ENCODE data around the gene ZMYND10.

Gene ZMYND10

DNA sequence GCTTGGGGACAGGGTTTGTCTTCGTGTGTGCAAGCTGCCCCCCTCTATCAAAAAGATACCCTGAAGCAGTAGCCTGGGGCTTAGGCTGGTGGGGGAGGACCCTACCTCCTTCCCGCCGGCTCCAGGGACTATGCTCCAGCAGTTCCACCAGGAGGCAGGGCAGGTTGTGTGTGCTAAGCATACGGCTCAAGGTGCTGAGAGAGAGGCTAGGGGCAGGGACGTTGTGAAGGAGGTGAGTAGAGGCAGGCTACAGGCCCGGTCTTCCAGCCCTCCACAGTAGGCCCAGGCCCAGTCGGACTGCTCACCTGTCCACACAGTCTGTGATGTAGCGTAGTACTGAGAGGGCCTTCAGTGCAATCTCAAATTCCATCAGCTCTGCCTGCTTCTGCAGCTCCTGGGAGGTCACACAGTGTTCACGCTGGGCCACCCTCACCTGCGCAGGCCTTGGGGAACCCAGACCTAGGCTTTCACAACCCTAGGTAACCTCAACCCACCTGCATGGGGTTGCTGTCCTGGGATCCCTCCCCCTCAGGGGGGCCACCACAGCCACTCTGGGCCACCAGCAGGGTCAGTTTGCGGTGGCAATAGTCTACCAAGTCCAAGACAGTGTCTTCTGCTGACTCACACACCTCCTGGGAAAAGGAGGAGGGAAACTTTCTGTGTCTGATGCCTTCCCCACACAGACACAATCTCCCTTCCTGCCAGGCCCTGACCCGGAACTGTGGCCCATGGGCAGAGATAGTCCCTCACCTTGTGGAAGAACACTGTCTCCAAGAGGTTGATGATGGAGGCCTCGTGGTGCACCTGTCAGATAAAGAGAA is 2.5 kb downstream of the ZMYND10 start:
- Histone ChIP-seq H3K79me2 (ENCODE audit: insufficient read depth, low read length) (peaks cover 48% of the 10 kb centered on the region), H3K36me3 (ENCODE audit: insufficient read depth, low read length) (peaks cover 2% of the 10 kb centered on the region; the same call in 1 of the 2 replicates), H3K4me2 (ENCODE audit: low read depth, low read length, poor library complexity, severe bottlenecking) (peak overlapping the region; percentile 91), H3K9me3 (ENCODE audit: insufficient read depth, low read depth, low read length) (no peaks in the 10 kb centered on the region), H3K9me2 (replicated peaks; ENCODE audit: low read depth, low read length) (no peaks in the 10 kb centered on the region), H2AFZ (ENCODE audit: low read length) (no peak overlapping the region), H4K20me1 (ENCODE audit: insufficient read depth, low read length, poor library complexity, severe bottlenecking) (no peaks in the 10 kb centered on the region), H3F3A (ENCODE audit: low read depth) (peaks cover 6% of the 10 kb centered on the region; the same call in 1 of the 2 replicates), H3K4me1 (ENCODE audit: insufficient read depth, low read length, poor library complexity, severe bottlenecking) (peaks cover 42% of the 10 kb centered on the region), H3K9ac (ENCODE audit: low read depth, low read length, poor library complexity, severe bottlenecking) (peak overlapping the region; percentile 98), H3K27me3 (ENCODE audit: insufficient read depth, low read length, poor library complexity, severe bottlenecking) (no peaks in the 10 kb centered on the region), H3K4me3 (ENCODE audit: low read length, poor library complexity, severe bottlenecking) (peak overlapping the region; percentile 97)
- no peak for TF ChIP-seq EZH2phosphoT487 (IDR thresholded peaks at IDR 0.05; ENCODE audit: borderline replicate concordance)
- TF ChIP-seq, protein P1, sequence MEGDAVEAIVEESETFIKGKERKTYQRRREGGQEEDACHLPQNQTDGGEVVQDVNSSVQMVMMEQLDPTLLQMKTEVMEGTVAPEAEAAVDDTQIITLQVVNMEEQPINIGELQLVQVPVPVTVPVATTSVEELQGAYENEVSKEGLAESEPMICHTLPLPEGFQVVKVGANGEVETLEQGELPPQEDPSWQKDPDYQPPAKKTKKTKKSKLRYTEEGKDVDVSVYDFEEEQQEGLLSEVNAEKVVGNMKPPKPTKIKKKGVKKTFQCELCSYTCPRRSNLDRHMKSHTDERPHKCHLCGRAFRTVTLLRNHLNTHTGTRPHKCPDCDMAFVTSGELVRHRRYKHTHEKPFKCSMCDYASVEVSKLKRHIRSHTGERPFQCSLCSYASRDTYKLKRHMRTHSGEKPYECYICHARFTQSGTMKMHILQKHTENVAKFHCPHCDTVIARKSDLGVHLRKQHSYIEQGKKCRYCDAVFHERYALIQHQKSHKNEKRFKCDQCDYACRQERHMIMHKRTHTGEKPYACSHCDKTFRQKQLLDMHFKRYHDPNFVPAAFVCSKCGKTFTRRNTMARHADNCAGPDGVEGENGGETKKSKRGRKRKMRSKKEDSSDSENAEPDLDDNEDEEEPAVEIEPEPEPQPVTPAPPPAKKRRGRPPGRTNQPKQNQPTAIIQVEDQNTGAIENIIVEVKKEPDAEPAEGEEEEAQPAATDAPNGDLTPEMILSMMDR (conservative IDR thresholded peaks at IDR 0.05; ENCODE audit: low read length) = peak; percentile 32; the same call in 1 of the 2 replicates

DNA sequence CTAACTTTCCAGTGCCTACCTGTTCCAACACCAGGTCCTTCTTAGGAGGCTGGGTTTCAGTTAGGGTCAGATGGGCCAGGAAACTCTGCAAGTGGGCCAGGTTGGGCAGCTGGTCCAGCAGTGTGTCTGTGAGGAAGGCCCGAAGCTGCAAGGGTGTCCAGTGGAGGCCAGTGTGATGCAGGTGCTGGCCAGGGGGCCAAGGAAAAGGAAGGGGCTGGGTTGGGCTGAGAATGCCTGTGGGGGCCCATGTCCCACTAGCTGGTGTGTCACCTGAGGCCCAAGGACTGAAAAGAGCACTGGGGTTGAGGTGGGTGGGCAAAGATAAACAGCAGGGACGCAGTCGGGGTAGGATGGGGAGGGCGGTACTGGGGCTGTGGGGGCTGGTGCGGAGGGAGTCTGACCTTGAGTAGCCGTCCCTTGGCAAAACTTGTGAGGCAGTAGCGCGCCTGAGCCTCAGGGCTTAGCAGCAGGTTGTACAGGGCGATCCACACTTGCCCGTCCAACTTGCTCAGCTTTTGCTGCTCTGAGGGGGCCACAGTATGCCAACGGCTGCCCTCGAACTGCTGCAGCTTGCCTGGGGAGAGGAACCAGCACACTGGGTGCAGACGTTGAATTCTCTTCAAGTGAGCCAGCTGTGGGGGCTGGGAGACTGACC is 3.4 kb downstream of the ZMYND10 start:
- H3K79me2 ChIP-seq (ENCODE audit: insufficient read depth, low read length) = peaks cover 49% of the 10 kb centered on the region
- H3K36me3 ChIP-seq (ENCODE audit: insufficient read depth, low read length) = no peaks in the 10 kb centered on the region
- H3K4me3 ChIP-seq (ENCODE audit: low read length, poor library complexity, severe bottlenecking) = peak overlapping the region; percentile 97
- peaks cover 38% of the 10 kb centered on the region for H3K4me1 ChIP-seq (ENCODE audit: insufficient read depth, low read length, poor library complexity, severe bottlenecking)
- no peaks in the 10 kb centered on the region for H3K9me2 ChIP-seq (replicated peaks; ENCODE audit: low read depth, low read length)
- H3K4me2 ChIP-seq (ENCODE audit: low read depth, low read length, poor library complexity, severe bottlenecking) = peak overlapping the region; percentile 91
- H3F3A ChIP-seq (ENCODE audit: low read depth) = peaks cover 9% of the 10 kb centered on the region; the same call in 1 of the 2 replicates
- TF ChIP-seq, protein P1 (conservative IDR thresholded peaks at IDR 0.05; ENCODE audit: low read length) = no peak
- TF ChIP-seq EZH2phosphoT487 (IDR thresholded peaks at IDR 0.05; ENCODE audit: borderline replicate concordance) = no peak
- no peaks in the 10 kb centered on the region for H4K20me1 ChIP-seq (ENCODE audit: insufficient read depth, low read length, poor library complexity, severe bottlenecking)
- no peaks in the 10 kb centered on the region for H3K9me3 ChIP-seq (ENCODE audit: insufficient read depth, low read depth, low read length)
- peak overlapping the region; percentile 98 for H3K9ac ChIP-seq (ENCODE audit: low read depth, low read length, poor library complexity, severe bottlenecking)
- H2AFZ ChIP-seq (ENCODE audit: low read length) = no peak overlapping the region
- no peaks in the 10 kb centered on the region for H3K27me3 ChIP-seq (ENCODE audit: insufficient read depth, low read length, poor library complexity, severe bottlenecking)

DNA sequence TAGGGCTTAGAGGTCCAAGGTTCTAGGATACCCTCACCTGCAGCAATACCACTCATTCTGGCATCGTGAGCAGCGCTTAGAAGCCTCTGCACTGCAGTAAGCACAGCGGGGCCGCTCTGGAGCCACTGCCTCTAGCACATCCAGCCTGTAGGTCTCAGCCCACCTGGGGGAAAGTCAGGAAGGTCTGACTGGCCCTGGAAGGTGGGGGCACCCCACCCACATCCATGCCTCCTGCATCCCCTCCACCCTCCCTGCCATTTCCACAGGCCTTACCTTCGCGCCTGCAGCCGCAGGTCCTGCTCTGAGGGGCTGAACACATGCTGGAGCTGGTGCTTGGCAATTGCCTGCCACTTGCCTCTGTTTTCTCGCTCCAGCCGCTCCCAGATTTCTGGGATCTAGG is 4.0 kb downstream of the ZMYND10 start:
- H4K20me1 ChIP-seq (ENCODE audit: insufficient read depth, low read length, poor library complexity, severe bottlenecking) = peaks cover 5% of the 10 kb centered on the region
- H2AFZ ChIP-seq (ENCODE audit: low read length) = no peak overlapping the region
- H3K4me2 ChIP-seq (ENCODE audit: low read depth, low read length, poor library complexity, severe bottlenecking) = peak overlapping the region; percentile 91
- no peaks in the 10 kb centered on the region for H3K9me2 ChIP-seq (replicated peaks; ENCODE audit: low read depth, low read length)
- peaks cover 8% of the 10 kb centered on the region; the same call in 1 of the 2 replicates for H3F3A ChIP-seq (ENCODE audit: low read depth)
- H3K27me3 ChIP-seq (ENCODE audit: insufficient read depth, low read length, poor library complexity, severe bottlenecking) = peaks cover 4% of the 10 kb centered on the region
- H3K9me3 ChIP-seq (ENCODE audit: insufficient read depth, low read depth, low read length) = no peaks in the 10 kb centered on the region
- TF ChIP-seq, protein P1 (conservative IDR thresholded peaks at IDR 0.05; ENCODE audit: low read length) = no peak
- no peak for TF ChIP-seq EZH2phosphoT487 (IDR thresholded peaks at IDR 0.05; ENCODE audit: borderline replicate concordance)
- peak overlapping the region; percentile 98 for H3K9ac ChIP-seq (ENCODE audit: low read depth, low read length, poor library complexity, severe bottlenecking)
- peak overlapping the region; percentile 97 for H3K4me3 ChIP-seq (ENCODE audit: low read length, poor library complexity, severe bottlenecking)
- H3K79me2 ChIP-seq (ENCODE audit: insufficient read depth, low read length) = peaks cover 55% of the 10 kb centered on the region
- H3K4me1 ChIP-seq (ENCODE audit: insufficient read depth, low read length, poor library complexity, severe bottlenecking) = peaks cover 38% of the 10 kb centered on the region
- H3K36me3 ChIP-seq (ENCODE audit: insufficient read depth, low read length) = no peaks in the 10 kb centered on the region
